KMS-11 (cell line): ENCODE data around the gene DAB2IP.
A peak's percentile ranks its signal among the peaks of the same experiment; 100 is the strongest.

Source experiments
- H2AFZ ChIP-seq: fragments of 200-600 bp; sonication (generic); 2 replicates; pipeline ENCODE4 v1.6.1; 2016; ENCODE audit warnings: antibody characterized with exemption, mixed run types, low read depth
- H3K27ac ChIP-seq: fragments of 200-600 bp; sonication (generic); 2 replicates; pipeline ENCODE4 v1.6.1; 2016; ENCODE audit warnings: mild to moderate bottlenecking, mixed run types
- H3K27me3 ChIP-seq: fragments of 200-600 bp; sonication (generic); 2 replicates; pipeline ENCODE4 v1.6.1; 2017; ENCODE audit warnings: mild to moderate bottlenecking, low read depth, mixed run types, moderate library complexity; ENCODE audit not compliant: insufficient read depth
- H3K36me3 ChIP-seq: fragments of 200-600 bp; sonication (generic); 2 replicates; pipeline ENCODE4 v1.6.1; 2017; ENCODE audit warnings: mild to moderate bottlenecking, mixed run types; ENCODE audit not compliant: insufficient read depth
- H3K4me1 ChIP-seq: fragments of 200-600 bp; sonication (generic); 2 replicates; pipeline ENCODE4 v1.6.1; 2016; ENCODE audit warnings: mild to moderate bottlenecking, low read depth, mixed run types; ENCODE audit not compliant: poor library complexity, severe bottlenecking
- H3K4me2 ChIP-seq: fragments of 200-600 bp; sonication (generic); 2 replicates; pipeline ENCODE4 v1.7.0; 2016; ENCODE audit warnings: mild to moderate bottlenecking, mixed run types
- H3K4me3 ChIP-seq: fragments of 200-600 bp; sonication (generic); IDR thresholded peaks from 2 replicates; pipeline ENCODE4 v1.6.1; 2017; ENCODE audit warnings: low read depth, low read length, mixed read lengths; ENCODE audit not compliant: insufficient read depth
- H3K79me2 ChIP-seq: fragments of 200-600 bp; sonication (generic); 2 replicates; pipeline ENCODE4 v1.6.1; 2016; ENCODE audit warnings: low read depth, mixed run types; ENCODE audit not compliant: insufficient read depth
- H3K9ac ChIP-seq: fragments of 200-600 bp; sonication (generic); 2 replicates; pipeline ENCODE4 v1.6.1; 2016; ENCODE audit warnings: mild to moderate bottlenecking, mixed run types
- H4K20me1 ChIP-seq: fragments of 200-600 bp; sonication (generic); 2 replicates; pipeline ENCODE4 v1.6.1; 2016; ENCODE audit warnings: mild to moderate bottlenecking, mixed run types; ENCODE audit not compliant: insufficient read depth
- CTCF ChIP-seq: fragments of 200-600 bp; sonication (generic); conservative IDR thresholded peaks from 2 replicates; pipeline ENCODE4 v1.6.1; 2017; ENCODE audit warnings: low read depth, mild to moderate bottlenecking, antibody characterized with exemption, low read length, moderate library complexity, mixed read lengths

DAB2IP gene

GRCh38 chr9:121651295-121652020 lies at the start of gene DAB2IP:
Gene DAB2IP (plus strand): TSS chr9:121651634. CDS start chr9:121651776, 142 bp downstream.
- Histone ChIP-seq H2AFZ (peak within 1 kb of the TSS; percentile 82), H3K4me3 (no peak within 1 kb of the TSS), H3K4me2 (peak within 1 kb of the TSS; percentile 86), H3K36me3 (no peaks in the 10 kb centered on the region), H3K27ac (no peak within 1 kb of the TSS), H4K20me1 (no peaks in the 10 kb centered on the region), H3K9ac (peak within 1 kb of the TSS; percentile 55; the same call in 1 of the 2 replicates), H3K4me1 (peaks cover 14% of the 10 kb centered on the region), H3K79me2 (no peaks in the 10 kb centered on the region), H3K27me3 (peaks cover 4% of the 10 kb centered on the region; the same call in 1 of the 2 replicates)
- no peak for TF ChIP-seq CTCF

GRCh38 chr9:121603028-121603427 lies 48.4 kb upstream of the DAB2IP start:
- H4K20me1 ChIP-seq, result no peaks in the 10 kb centered on the region
- H3K4me3 ChIP-seq, result no peak overlapping the region
- no peak overlapping the region for H3K27ac ChIP-seq
- H3K4me2 ChIP-seq, result no peak overlapping the region
- H2AFZ ChIP-seq, result no peak overlapping the region
- H3K9ac ChIP-seq, result no peak overlapping the region
- H3K79me2 ChIP-seq, result no peaks in the 10 kb centered on the region
- H3K27me3 ChIP-seq, result no peaks in the 10 kb centered on the region
- no peaks in the 10 kb centered on the region for H3K36me3 ChIP-seq
- TF ChIP-seq CTCF, result no peak
- peaks cover 8% of the 10 kb centered on the region for H3K4me1 ChIP-seq

GRCh38 chr9:121604242-121604641 lies 47.2 kb upstream of the DAB2IP start:
- TF ChIP-seq CTCF, result no peak
- peaks cover 8% of the 10 kb centered on the region for H3K4me1 ChIP-seq
- H2AFZ ChIP-seq, result no peak overlapping the region
- no peaks in the 10 kb centered on the region for H3K79me2 ChIP-seq
- no peak overlapping the region for H3K27ac ChIP-seq
- no peaks in the 10 kb centered on the region for H4K20me1 ChIP-seq
- no peak overlapping the region for H3K9ac ChIP-seq
- no peak overlapping the region for H3K4me3 ChIP-seq
- H3K36me3 ChIP-seq, result no peaks in the 10 kb centered on the region
- no peaks in the 10 kb centered on the region for H3K27me3 ChIP-seq
- no peak overlapping the region for H3K4me2 ChIP-seq

GRCh38 chr9:121604654-121605053 lies 46.8 kb upstream of the DAB2IP start:
- H3K4me2 ChIP-seq, result no peak overlapping the region
- H3K79me2 ChIP-seq, result no peaks in the 10 kb centered on the region
- H3K36me3 ChIP-seq, result no peaks in the 10 kb centered on the region
- no peak overlapping the region for H3K27ac ChIP-seq
- no peak overlapping the region for H2AFZ ChIP-seq
- H3K4me3 ChIP-seq, result no peak overlapping the region
- no peak for TF ChIP-seq CTCF
- H4K20me1 ChIP-seq, result no peaks in the 10 kb centered on the region
- H3K27me3 ChIP-seq, result no peaks in the 10 kb centered on the region
- peaks cover 8% of the 10 kb centered on the region for H3K4me1 ChIP-seq
- H3K9ac ChIP-seq, result no peak overlapping the region
